Epithelial cell of esophagus (primary cell): Measurements from ENCODE around the gene AUTS2.

Experiments
- DNase-seq: peaks from one replicate; pipeline ENCODE4 v3.0.0; 2010; ENCODE audit warnings: low read depth
- H3K4me3 ChIP-seq: 2 replicates; pipeline ENCODE4 v1.5.1; 2011; ENCODE audit warnings: mild to moderate bottlenecking, low read length, control low read depth
- TF ChIP-seq, protein P1 (sequence below): IDR thresholded peaks from 2 replicates; pipeline ENCODE4 v1.5.1; 2011; ENCODE audit warnings: low read depth, mild to moderate bottlenecking, low read length, control low read depth, inconsistent platforms; ENCODE audit not compliant: insufficient read depth; ENCODE audit errors: missing control alignments

AUTS2 gene

DNA sequence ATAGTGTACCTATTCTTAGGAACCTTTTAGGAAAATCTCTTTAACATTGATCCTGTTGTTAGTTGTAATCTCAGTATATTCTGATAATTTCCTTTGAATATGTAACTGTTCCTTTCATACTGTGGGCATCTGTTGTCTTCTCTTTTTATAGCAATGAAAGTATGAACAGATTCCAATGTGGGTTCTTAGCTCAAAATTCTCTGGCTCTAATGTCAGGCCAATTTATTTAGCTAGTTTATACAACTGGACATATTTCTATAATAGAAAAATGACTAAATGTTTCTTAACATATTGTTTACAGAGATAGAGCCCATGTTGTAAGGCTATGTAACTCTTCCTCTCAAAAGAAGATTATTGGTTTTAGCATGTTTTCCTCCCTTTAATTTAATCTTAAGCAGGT, 363.2 kb downstream of the AUTS2 start:
- H3K4me3 ChIP-seq: no peak overlapping the region
- DNase-seq: no peak
- TF ChIP-seq, protein P1, sequence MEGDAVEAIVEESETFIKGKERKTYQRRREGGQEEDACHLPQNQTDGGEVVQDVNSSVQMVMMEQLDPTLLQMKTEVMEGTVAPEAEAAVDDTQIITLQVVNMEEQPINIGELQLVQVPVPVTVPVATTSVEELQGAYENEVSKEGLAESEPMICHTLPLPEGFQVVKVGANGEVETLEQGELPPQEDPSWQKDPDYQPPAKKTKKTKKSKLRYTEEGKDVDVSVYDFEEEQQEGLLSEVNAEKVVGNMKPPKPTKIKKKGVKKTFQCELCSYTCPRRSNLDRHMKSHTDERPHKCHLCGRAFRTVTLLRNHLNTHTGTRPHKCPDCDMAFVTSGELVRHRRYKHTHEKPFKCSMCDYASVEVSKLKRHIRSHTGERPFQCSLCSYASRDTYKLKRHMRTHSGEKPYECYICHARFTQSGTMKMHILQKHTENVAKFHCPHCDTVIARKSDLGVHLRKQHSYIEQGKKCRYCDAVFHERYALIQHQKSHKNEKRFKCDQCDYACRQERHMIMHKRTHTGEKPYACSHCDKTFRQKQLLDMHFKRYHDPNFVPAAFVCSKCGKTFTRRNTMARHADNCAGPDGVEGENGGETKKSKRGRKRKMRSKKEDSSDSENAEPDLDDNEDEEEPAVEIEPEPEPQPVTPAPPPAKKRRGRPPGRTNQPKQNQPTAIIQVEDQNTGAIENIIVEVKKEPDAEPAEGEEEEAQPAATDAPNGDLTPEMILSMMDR: no peak

DNA sequence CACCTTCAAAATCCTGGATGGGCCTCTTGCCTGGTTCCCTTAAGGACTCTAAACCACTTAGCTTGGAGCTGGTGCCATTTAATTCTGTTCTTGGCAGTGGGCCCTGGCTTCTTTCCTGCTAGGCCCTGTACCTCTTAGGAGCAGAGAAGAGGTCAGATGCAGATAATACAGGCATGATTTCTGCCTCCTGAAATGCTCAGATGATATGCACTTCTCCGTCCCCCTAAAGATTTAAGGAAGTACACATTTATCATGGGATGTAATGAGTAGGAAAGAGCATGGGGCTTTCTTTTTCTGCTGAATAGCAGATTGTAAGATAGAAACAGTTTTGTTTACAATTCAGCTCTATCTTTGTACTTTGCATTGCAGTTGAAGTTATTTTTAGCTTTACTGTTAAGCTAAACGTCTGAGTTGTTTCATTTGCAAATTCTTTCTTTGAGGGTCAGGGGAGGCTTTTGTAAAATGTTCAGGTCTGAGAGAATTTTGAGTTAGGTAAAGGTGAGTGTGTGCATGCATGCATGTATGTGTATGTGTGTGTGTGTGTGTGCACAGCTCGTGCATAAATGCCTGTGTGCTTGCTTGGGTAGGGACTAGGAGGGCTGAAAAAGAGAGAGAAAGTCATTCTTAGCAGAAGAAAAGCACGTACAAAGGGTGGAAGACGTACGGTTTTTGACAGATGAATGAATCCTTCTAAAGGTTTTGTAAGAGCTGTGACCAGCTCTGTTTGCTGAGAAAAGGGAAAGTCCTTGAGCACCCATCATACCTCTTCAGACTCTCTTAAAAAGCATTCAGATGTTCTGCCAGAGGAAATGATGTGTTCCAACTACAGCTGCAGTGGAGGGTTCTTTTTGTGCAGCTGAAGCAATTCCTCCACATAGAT, 364.2 kb downstream of the AUTS2 start:
- TF ChIP-seq, protein P1: no peak
- H3K4me3 ChIP-seq: no peak overlapping the region
- no peak for DNase-seq

DNA sequence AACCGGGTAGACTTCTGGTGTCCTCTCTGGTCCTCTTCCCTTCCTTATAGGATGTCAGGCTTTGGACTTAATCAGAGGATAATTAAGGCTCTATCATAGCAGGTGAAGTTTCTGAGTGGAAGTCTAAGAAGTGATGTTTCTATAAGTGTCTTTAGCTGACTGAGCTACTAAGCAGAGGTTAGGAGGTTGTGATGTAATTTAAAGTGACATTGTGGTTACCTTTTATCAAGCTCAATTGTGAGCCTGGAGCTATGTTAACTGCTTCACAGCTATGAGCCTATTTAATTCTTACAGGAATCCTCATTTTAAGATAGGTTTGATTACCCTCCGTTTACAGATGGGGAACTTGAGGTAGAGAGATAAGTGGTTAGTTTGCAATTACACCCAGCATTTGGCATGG, 365.1 kb downstream of the AUTS2 start:
- TF ChIP-seq, protein P1: no peak
- DNase-seq: no peak
- H3K4me3 ChIP-seq: no peak overlapping the region

DNA sequence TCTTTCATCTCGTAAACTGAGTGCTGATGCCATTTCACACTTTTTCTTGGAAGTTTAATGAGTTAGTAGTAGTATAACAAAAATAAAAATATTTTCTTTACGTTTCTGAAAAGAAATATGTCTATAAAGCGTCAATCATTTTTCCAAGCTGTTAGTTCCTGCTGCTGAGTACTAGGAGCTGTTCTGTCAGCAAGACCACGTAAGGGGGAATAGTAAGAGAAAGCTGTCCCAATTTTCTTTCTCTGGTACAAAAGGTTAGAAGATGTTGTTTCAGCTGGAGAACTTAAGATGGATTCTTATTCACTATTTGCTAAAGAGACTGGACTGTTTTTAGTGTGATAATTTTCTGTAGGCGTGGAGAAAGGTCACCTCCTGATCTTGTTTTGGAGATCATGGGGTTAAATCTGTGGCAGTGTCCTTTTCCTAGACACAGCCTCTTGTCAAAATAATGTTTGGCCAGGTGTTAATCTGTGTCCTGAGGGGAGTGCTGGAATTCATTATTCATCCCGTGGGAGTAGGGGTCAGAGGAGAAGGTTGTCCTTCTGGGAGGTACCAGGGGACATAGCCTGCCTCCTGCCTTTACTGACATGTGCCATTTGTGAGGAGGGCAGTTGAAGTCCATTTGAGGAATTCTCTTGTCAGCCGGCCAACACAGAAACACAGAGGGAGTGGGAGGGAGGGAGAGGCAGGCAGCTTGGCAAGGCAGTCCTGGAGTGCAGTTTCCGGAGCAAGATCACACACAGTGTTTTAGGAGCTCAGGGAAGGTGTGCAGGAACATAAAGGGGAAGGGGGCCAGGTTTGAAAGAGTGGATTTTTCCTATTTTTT, 368.7 kb downstream of the AUTS2 start:
- TF ChIP-seq, protein P1: no peak
- no peak for DNase-seq
- H3K4me3 ChIP-seq: no peak overlapping the region

DNA sequence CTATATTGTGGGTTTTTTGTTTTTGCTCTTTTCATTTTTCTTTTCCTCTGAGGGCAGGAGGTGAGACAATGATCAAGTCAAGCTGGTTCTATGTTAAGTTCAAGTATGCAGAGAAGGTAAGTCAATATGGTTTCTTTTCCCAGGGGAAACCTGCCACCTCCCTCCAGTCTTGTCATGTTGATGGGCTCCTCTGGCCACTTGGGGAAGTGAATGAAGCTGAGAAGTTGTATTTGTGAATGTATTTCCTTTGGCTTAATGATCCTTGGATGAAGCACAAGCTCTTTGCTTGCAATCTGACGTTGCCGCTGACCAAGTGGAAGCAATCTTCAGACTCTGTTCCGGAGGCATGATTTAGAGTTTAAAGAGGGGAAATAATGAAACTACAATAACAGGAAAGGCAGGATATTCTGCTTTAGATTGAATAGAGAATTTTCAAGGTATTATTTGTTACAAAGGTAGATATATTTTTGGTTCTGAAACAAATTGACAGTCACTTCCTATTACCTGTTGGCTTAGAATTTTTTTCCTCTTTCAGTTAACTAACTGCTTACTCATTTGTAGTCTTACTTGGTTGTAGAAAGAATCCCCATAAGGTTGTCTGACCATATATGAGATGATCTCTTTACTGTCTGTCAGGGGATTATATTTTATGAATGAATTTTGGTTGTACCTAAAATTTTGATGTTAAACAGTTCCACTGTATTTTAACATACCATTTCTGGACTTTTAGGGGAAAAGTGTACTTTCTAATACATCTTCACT, 369.6 kb downstream of the AUTS2 start:
- DNase-seq: no peak
- no peak overlapping the region for H3K4me3 ChIP-seq
- TF ChIP-seq, protein P1: no peak

DNA sequence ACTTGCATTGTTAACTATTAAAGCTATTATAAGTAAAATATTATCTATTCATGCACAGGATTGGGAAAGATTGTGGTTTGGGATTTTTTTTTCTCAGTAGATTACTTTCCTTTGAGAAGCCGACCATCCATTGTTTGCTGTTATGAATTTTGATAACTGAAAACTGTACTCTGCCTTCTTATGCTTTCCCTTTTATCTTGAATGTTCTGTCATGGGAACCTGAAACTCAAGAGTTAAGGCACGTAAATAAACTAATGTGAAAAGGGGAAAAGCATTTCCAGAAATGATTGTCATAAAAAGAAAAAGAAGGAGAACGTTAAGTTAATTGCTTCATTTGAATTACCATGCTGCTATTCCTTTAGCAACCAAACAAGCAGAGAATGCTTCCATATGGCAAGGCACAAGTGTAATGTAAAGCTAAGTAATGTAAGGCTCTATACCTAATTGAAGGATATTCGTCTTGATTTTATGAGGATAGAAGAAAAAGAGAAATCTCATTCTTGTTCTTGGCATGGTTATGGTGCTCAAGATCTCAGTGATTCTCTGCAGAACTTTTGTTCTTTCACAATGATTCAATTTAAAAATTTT, 370.8 kb downstream of the AUTS2 start:
- TF ChIP-seq, protein P1: no peak
- no peak overlapping the region for H3K4me3 ChIP-seq
- no peak for DNase-seq
